Neural cell (in vitro differentiated cells): Measurements from ENCODE around the gene GATA2. TPM values are rescaled to one million over a fixed set of nuclear protein-coding genes. Genes with fewer than 3 reads are reported as not detected.

ENCODE experiments used
- H2AFZ ChIP-seq: fragments of 200-600, 300-800 bp; sonication (generic), shearing (Covaris generic); 2 replicates; pipeline ENCODE4 v1.6.0; 2014; ENCODE audit warnings: low read depth, mild to moderate bottlenecking, antibody characterized with exemption, low read length, moderate library complexity
- H3F3A ChIP-seq: fragments of 200-600 bp; shearing (Covaris generic); 2 replicates; pipeline ENCODE4 v1.6.1; 2016; ENCODE audit warnings: mild to moderate bottlenecking, moderate library complexity, mixed read lengths, antibody characterized with exemption, low read length; ENCODE audit not compliant: insufficient read depth, poor library complexity, severe bottlenecking
- H3K27ac ChIP-seq: fragments of 200-600, 300-800 bp; sonication (generic), shearing (Covaris generic); 2 replicates; pipeline ENCODE4 v1.5.1; 2014; ENCODE audit warnings: mild to moderate bottlenecking, low read length, moderate library complexity
- H3K27me3 ChIP-seq: fragments of 300-800, 200-600 bp; sonication (generic), shearing (Covaris generic); 2 replicates; pipeline ENCODE4 v1.6.0; 2014; ENCODE audit warnings: mild to moderate bottlenecking, low read depth, low read length, moderate library complexity; ENCODE audit not compliant: insufficient read depth
- H3K36me3 ChIP-seq: fragments of 300-800, 200-600 bp; sonication (generic), shearing (Covaris generic); 2 replicates; pipeline ENCODE4 v1.5.1; 2014; ENCODE audit warnings: mild to moderate bottlenecking, antibody characterized with exemption, low read length, moderate library complexity; ENCODE audit not compliant: insufficient read depth
- H3K4me2 ChIP-seq: fragments of 300-800, 200-600 bp; sonication (generic), shearing (Covaris generic); 2 replicates; pipeline ENCODE4 v1.6.0; 2014; ENCODE audit warnings: mild to moderate bottlenecking, low read length
- H3K4me3 ChIP-seq: fragments of 300-800, 200-600 bp; sonication (generic), shearing (Covaris generic); 2 replicates; pipeline ENCODE4 v1.5.1; 2014; ENCODE audit warnings: mild to moderate bottlenecking, low read length, moderate library complexity
- H3K79me2 ChIP-seq: fragments of 200-600 bp; shearing (Covaris generic); replicated peaks from 2 replicates; pipeline ENCODE4 v1.6.0; 2014; ENCODE audit warnings: mild to moderate bottlenecking, low read length, moderate library complexity; ENCODE audit not compliant: insufficient read depth
- H3K9ac ChIP-seq: fragments of 300-800, 200-600 bp; sonication (generic), shearing (Covaris generic); 2 replicates; pipeline ENCODE4 v1.6.1; 2016; ENCODE audit warnings: mild to moderate bottlenecking, low read length, mixed read lengths
- H3K9me2 ChIP-seq: fragments of 200-600 bp; shearing (Covaris generic); 2 replicates; pipeline ENCODE4 v1.6.1; 2016; ENCODE audit warnings: mild to moderate bottlenecking, low read length, mixed read lengths; ENCODE audit not compliant: insufficient read depth
- H3K9me3 ChIP-seq: fragments of 200-600, 300-800 bp; sonication (generic), shearing (Covaris generic); 2 replicates; pipeline ENCODE4 v1.6.1; 2016; ENCODE audit warnings: mild to moderate bottlenecking, mixed run types, low read length, moderate library complexity, mixed read lengths
- H4K20me1 ChIP-seq: fragments of 200-600 bp; shearing (Covaris generic); 2 replicates; pipeline ENCODE4 v1.6.1; 2016; ENCODE audit warnings: mild to moderate bottlenecking, mixed run types; ENCODE audit not compliant: insufficient read depth
- EP300 ChIP-seq: fragments of 450-650 bp; conservative IDR thresholded peaks from 2 replicates; pipeline ENCODE4 v1.6.1; 2014; ENCODE audit warnings: antibody characterized with exemption, mild to moderate bottlenecking, moderate library complexity; ENCODE audit not compliant: poor library complexity, severe bottlenecking
- EZH2 ChIP-seq: fragments of 200-600, 300-800 bp; shearing (Covaris generic), sonication (generic); IDR thresholded peaks from 2 replicates; pipeline ENCODE4 v1.6.1; 2014; ENCODE audit warnings: antibody characterized with exemption, low read length, borderline replicate concordance, mild to moderate bottlenecking; ENCODE audit not compliant: insufficient read depth, poor library complexity, severe bottlenecking
- MXI1 ChIP-seq: fragments of 450-650 bp; conservative IDR thresholded peaks from 2 replicates; pipeline ENCODE4 v1.6.1; 2014; ENCODE audit warnings: antibody characterized with exemption, mild to moderate bottlenecking; ENCODE audit not compliant: poor library complexity, severe bottlenecking
- POLR2AphosphoS5 ChIP-seq: IDR thresholded peaks from 2 replicates; pipeline ENCODE4 v1.6.1; 2012
- RAD21 ChIP-seq: fragments of 450-650 bp; conservative IDR thresholded peaks from 2 replicates; pipeline ENCODE4 v1.6.1; 2014; ENCODE audit warnings: antibody characterized with exemption, mild to moderate bottlenecking, moderate library complexity
- SMC3 ChIP-seq: fragments of 450-650 bp; conservative IDR thresholded peaks from 2 replicates; pipeline ENCODE4 v1.6.1; 2014; ENCODE audit warnings: antibody characterized with exemption, mild to moderate bottlenecking, moderate library complexity; ENCODE audit not compliant: poor library complexity
- TAF1 ChIP-seq: IDR thresholded peaks from 2 replicates; pipeline ENCODE4 v1.6.1; 2012; ENCODE audit warnings: low read depth
- polyA plus RNA-seq: library from polyadenylated mRNA; depleted of rRNA; stranded (reverse); fragments of >200 nt; gene quantifications from 2 replicates; pipeline ENCODE4 v1.2.3, GENCODE V29; 2014
- TF ChIP-seq, protein P1 (sequence below): IDR thresholded peaks from 2 replicates; pipeline ENCODE4 v1.6.1; 2012; ENCODE audit warnings: borderline replicate concordance
- TF ChIP-seq, protein P2 (sequence below): fragments of 450-650 bp; IDR thresholded peaks from 2 replicates; pipeline ENCODE4 v1.5.1; 2014; ENCODE audit warnings: antibody characterized with exemption, mild to moderate bottlenecking, moderate library complexity; ENCODE audit not compliant: poor library complexity, severe bottlenecking

GATA2 gene
- polyA plus RNA-seq, 1 donor from 2014 or later, result not detected

DNA sequence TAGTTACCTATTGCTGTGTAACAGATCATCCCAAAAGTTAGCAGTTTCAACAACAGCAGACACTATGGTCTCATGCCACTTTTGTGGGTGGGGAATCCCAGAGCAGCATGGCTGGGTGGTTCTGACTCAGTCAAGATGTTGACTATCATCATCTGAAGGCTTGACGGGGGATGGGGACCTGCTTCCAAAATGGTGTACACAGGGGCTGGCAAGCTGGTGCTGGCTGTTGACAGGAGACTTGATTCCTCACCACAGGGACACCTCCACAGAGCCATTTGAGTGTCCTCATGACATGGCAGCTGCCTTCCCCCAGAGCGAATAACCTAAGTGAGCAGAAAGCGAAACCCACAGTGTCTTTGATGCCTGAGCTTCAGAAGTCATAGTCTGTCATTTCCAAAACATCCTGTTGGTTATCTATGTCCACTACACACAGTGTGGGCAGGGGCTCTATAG lies 45.4 kb downstream of the GATA2 start:
- H4K20me1 ChIP-seq, result no peaks in the 10 kb centered on the region
- H3K4me3 ChIP-seq, result no peak overlapping the region
- no peaks in the 10 kb centered on the region for H3K9me2 ChIP-seq
- no peaks in the 10 kb centered on the region for H3K9me3 ChIP-seq
- no peak overlapping the region for H2AFZ ChIP-seq
- H3F3A ChIP-seq, result no peaks in the 10 kb centered on the region
- no peaks in the 10 kb centered on the region for H3K27me3 ChIP-seq
- H3K9ac ChIP-seq, result no peak overlapping the region
- TF ChIP-seq TAF1, result no peak
- no peak for TF ChIP-seq RAD21
- TF ChIP-seq EP300, result no peak
- no peak for TF ChIP-seq MXI1
- TF ChIP-seq SMC3, result no peak
- TF ChIP-seq, protein P1, sequence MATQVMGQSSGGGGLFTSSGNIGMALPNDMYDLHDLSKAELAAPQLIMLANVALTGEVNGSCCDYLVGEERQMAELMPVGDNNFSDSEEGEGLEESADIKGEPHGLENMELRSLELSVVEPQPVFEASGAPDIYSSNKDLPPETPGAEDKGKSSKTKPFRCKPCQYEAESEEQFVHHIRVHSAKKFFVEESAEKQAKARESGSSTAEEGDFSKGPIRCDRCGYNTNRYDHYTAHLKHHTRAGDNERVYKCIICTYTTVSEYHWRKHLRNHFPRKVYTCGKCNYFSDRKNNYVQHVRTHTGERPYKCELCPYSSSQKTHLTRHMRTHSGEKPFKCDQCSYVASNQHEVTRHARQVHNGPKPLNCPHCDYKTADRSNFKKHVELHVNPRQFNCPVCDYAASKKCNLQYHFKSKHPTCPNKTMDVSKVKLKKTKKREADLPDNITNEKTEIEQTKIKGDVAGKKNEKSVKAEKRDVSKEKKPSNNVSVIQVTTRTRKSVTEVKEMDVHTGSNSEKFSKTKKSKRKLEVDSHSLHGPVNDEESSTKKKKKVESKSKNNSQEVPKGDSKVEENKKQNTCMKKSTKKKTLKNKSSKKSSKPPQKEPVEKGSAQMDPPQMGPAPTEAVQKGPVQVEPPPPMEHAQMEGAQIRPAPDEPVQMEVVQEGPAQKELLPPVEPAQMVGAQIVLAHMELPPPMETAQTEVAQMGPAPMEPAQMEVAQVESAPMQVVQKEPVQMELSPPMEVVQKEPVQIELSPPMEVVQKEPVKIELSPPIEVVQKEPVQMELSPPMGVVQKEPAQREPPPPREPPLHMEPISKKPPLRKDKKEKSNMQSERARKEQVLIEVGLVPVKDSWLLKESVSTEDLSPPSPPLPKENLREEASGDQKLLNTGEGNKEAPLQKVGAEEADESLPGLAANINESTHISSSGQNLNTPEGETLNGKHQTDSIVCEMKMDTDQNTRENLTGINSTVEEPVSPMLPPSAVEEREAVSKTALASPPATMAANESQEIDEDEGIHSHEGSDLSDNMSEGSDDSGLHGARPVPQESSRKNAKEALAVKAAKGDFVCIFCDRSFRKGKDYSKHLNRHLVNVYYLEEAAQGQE, result no peak
- no peak for TF ChIP-seq POLR2AphosphoS5
- TF ChIP-seq, protein P2, sequence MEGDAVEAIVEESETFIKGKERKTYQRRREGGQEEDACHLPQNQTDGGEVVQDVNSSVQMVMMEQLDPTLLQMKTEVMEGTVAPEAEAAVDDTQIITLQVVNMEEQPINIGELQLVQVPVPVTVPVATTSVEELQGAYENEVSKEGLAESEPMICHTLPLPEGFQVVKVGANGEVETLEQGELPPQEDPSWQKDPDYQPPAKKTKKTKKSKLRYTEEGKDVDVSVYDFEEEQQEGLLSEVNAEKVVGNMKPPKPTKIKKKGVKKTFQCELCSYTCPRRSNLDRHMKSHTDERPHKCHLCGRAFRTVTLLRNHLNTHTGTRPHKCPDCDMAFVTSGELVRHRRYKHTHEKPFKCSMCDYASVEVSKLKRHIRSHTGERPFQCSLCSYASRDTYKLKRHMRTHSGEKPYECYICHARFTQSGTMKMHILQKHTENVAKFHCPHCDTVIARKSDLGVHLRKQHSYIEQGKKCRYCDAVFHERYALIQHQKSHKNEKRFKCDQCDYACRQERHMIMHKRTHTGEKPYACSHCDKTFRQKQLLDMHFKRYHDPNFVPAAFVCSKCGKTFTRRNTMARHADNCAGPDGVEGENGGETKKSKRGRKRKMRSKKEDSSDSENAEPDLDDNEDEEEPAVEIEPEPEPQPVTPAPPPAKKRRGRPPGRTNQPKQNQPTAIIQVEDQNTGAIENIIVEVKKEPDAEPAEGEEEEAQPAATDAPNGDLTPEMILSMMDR, result no peak
- no peak for TF ChIP-seq EZH2
- no peak overlapping the region for H3K4me2 ChIP-seq
- H3K27ac ChIP-seq, result no peak overlapping the region
- H3K79me2 ChIP-seq, result no peaks in the 10 kb centered on the region
- no peaks in the 10 kb centered on the region for H3K36me3 ChIP-seq

DNA sequence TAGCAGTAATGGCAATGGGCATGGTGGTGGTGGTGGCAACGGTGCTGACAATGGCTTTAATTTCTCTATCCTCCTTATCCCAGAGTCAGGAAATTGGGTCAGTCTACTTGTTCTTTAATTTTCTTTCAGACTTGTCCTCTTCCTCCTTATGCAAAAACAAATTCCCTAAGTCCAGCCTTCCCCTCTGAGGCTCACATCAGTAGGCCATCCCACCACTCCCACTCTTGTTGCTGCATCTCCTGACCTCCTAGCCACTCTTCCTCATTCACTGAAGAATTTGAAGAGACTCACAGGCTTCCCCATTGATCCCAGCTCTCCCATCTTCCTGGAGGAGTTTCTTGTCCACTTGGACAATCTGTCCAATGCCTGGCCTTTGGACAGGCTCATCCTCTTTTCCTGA lies 46.2 kb downstream of the GATA2 start:
- Histone ChIP-seq H3K9me3 (no peaks in the 10 kb centered on the region), H3K9me2 (no peaks in the 10 kb centered on the region), H3K4me2 (no peak overlapping the region), H4K20me1 (no peaks in the 10 kb centered on the region), H3F3A (no peaks in the 10 kb centered on the region), H3K4me3 (no peak overlapping the region), H3K27me3 (no peaks in the 10 kb centered on the region), H3K9ac (no peak overlapping the region), H3K79me2 (no peaks in the 10 kb centered on the region), H2AFZ (no peak overlapping the region), H3K36me3 (no peaks in the 10 kb centered on the region), H3K27ac (no peak overlapping the region)
- TF ChIP-seq MXI1 (no peak), TAF1 (no peak), EP300 (no peak), EZH2 (no peak)
- TF ChIP-seq, protein P2, result no peak
- TF ChIP-seq, protein P1, result no peak
